Umbilical cord (tissue), 2 donors: ENCODE data around the gene POLRMT. TPM values are rescaled to one million over a fixed set of nuclear protein-coding genes. Genes with fewer than 3 reads are reported as not detected.
"Not testable (repeated sequence)": the region's sequence is repeated elsewhere in the genome, so short reads cannot be mapped to it uniquely, and the experiment has no call there.

Source experiments
- DNase-seq: peaks from one replicate; pipeline ENCODE4 v3.0.0-alpha.2; 2015; ENCODE audit warnings: low spot score
- total RNA-seq: library from RNA; depleted of rRNA; stranded (reverse); fragments of >200 nt; gene quantifications from one replicate; pipeline ENCODE4 v1.2.3, GENCODE V29; 2014; ENCODE audit warnings: low replicate concordance; ENCODE audit not compliant: insufficient read depth

The POLRMT gene
- 11.8 TPM for total RNA-seq

GRCh38 chr19:633068-633785 is at the start of gene POLRMT:
TSS of gene POLRMT (minus strand) at chr19:633537. CDS start at chr19:633512, 25 bp downstream.
- peak; percentile 99 for DNase-seq

DNA sequence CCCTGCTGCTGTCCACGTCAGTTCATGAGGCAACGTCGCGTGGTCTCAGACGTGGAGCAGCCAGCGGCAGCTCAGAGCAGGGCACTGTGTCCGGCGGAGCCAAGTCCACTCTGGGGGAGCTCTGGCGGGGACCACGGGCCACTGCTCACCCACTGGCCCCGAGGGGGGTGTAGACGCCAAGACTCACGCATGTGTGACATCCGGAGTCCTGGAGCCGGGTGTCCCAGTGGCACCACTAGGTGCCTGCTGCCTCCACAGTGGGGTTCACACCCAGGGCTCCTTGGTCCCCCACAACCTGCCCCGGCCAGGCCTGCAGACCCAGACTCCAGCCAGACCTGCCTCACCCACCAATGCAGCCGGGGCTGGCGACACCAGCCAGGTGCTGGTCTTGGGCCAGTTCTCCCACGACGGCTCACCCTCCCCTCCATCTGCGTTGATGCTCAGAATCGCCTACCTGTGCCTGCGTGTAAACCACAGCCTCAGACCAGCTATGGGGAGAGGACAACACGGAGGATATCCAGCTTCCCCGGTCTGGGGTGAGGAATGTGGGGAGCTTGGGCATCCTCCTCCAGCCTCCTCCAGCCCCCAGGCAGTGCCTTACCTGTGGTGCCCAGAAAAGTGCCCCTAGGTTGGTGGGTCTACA is 49.5 kb upstream of the POLRMT start:
- no peak for DNase-seq

GRCh38 chr19:681029-682019 is 48.0 kb upstream of the POLRMT start:
- DNase-seq, result no peak

- DNase-seq, result peak; percentile 97
Measured at GRCh38 chr19:680287-681028, 47.1 kb upstream of the POLRMT start.

DNA sequence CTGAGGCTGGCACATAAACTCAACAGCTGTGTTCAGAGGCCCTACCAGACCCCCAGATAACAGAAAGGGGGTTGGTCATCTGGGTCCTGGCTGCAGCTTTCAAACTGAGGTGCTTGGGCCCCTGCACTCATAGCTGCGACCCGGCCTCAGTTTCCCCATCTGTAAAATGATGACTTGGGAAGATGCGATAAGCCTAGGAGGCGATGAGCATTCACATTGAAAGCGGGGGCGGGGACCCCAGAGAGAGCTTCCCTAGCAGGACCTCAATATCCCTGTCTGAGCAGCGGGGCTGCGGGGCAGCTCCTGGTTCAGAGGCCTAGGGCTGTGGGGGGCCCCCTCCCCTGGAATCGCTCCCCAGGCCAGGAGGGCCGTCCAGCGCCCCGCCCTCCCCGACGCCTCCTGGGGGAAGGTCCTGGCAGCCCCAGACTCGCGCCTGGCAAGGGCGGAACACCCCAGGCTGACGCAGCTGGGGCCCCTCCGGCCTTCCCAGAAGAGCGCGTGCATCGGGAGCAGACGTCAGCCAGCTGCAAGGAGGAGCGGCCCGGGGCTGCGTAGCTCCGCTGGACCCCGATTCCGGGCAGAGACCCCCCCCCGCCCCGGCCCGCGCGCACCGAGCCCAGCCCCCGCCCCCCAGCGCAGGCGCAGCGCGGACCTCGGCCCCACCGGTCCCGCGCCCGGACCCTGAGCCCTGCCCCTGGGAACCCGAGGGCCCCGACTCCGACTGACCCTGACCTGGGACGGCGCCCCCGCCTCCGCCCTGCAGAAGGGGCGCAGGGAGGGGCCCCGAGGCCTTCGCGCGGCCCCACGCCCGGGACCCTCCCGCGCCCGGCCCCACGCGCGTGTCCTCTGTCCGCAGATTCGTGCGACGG is 46.3 kb upstream of the POLRMT start:
- peak; percentile 90 for DNase-seq

GRCh38 chr19:678791-679388 is 45.6 kb upstream of the POLRMT start:
- DNase-seq, result no peak

GRCh38 chr19:677601-678436 is 44.5 kb upstream of the POLRMT start:
- DNase-seq, result no peak

DNA sequence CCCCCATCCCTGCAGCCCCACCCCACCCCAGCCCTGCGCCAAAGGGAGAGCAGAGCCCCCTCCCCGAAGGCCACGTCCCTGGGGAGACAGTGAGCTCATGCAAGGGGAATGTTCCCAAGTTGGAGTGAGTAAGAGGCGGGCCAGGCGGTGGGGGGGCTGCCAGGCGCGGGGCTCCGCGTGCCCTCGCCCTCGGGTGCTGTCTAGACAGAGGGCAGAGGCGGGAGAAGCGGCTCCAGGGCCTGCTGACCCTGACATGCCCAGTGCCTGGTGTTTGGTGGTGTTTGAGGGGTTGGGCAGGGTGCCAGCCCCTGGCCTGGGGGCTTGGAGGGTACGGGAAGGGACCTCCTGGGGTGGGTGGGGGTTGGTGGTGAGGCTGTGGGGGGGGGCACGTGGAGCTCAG is 43.9 kb upstream of the POLRMT start:
- DNase-seq, result peak; percentile 85

DNA sequence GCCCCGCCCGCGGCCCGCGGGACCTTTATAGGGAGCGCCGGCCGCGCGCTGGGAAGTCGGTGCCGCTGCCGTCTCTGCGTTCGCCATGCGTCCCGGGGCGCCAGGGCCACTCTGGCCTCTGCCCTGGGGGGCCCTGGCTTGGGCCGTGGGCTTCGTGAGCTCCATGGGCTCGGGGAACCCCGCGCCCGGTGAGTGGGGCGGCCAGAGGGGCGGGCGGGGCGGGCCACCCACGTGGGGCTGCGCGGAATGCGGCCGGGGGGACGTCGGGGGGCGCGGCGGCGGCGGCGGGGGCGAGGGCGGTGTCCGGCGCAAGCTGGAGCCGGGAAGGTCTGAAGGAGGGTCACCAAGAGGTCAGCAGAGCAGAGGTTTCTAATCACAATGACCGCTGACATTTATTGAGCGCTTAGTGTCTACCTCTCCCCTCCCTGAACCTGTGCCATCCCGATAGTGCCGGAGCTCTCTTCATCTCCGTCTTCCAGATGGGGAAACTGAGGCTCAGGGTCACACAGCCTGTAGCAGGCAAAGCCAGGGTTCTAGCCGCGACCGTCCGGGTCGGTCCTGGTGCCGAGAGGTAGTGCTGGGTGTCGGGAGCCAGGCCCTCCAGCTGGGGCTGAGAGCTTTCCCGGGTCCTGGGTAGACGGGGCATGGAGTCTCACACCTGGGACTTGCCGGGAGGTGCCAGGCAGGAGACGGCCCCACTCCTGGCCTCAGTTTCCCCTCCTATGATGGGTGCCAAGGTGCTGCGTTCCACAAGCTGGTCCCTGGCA is 43.2 kb upstream of the POLRMT start, which contains the start of gene FSTL3:
Gene FSTL3, plus strand, starts transcription at position 54 of the 767 bp plus-strand sequence. Its CDS starts 32 bp downstream, at position 86.
- no peak for DNase-seq

DNA sequence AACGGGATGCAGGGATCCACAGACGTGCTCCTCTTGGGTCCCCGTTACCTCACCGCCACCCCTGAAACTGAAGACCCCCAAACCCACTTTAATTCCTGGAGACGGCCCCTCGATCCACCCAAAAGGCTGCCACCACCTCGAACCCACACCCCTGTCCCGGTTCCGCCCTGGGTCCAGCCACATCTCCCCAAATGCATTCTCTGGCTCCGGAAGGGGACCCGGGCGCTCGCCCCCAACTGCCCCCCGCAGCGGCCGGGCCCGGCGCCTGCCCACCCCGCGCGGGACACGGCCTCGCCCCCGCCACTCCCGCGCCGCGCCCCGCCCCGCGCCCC is 42.6 kb upstream of the POLRMT start:
- no peak for DNase-seq

- DNase-seq, result no peak
Measured at GRCh38 chr19:674282-675151, 41.2 kb upstream of the POLRMT start.

- DNase-seq, result no peak
Measured at GRCh38 chr19:670609-671075, 37.3 kb upstream of the POLRMT start.

DNA sequence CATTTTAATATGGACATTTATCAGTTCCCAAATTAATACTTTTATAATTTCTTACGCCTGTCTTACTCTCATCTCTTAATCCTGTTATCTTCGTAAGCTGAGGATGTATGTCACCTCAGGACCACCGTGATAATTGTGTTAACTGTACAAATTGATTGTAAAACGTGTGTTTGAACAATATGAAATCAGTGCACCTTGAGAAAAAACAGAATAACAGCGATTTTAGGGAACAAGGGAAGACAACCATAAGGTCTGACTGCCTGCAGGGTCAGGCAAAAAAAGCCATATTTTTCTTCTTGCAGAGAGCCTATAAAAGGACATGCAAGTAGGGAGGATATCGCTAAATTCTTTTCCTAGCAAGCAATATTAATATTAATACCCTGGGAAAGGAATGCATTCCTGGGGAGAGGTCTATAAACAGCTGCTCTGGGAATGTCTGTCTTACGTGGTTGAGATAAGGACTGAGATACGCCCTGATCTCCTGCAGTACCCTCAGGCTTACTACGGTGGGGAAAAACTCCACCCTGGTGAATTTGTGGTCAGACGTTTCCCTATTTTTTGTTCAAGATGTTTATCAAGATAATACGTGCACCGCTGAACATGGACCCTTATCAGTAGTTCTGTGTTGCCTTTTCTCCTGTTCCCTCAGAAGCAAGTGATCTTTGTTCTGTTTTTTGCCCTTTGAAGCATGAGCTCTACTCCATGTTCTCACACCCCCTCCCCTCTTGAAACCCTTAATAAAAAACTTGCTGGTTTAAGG is 35.5 kb upstream of the POLRMT start:
- DNase-seq, result not testable (repeated sequence)

DNA sequence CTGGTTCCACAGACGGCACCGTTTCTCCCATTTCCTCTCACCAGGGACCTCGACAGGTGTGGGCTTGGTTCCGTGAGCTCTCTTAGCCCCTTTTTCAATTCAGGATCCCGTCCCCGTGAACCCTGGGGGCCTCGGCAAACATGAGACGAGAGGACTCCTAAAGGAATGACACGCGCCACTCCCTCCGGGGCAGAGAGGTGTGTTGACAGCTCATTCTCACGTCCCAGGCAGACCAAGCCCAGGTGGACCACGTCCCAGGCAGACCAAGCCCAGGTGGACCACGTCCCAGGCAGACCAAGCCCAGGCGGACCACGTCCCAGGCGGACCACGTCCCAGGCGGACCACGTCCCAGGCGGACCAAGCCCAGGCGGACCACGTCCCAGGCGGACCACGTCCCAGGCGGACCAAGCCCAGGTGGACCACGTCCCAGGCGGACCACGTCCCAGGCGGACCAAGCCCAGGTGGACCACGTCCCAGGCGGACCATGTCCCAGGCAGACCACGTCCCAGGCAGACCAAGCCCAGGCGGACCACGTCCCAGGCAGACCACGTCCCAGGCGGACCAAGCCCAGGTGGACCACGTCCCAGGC is 33.7 kb upstream of the POLRMT start:
- DNase-seq, result not testable (repeated sequence)

- peak; percentile 86 for DNase-seq
Measured at GRCh38 chr19:664913-665443, 31.6 kb upstream of the POLRMT start.

DNA sequence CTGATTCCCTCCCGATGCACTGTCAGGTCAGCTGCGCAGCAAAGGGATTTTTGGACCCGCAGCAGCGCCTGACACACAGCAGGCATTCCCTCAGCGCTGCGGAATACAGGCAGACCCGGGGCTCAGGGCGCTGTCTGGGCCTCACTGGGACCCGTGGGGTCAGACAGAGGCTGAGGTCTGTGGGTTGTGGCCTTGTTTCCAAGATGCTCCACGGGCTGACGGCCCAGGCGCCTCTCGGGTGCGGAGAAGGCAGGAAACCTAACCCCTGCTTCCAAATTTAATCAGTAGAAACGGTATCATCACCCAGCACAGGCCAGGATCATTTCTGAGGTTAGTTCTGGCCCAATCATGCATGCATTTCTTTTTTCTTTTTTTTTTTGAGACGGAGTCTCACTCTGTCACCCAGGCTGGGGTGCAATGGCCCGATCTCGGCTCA is 30.4 kb upstream of the POLRMT start:
- DNase-seq, result no peak
